ENCODE results near the gene CDH23. TPM values are rescaled to one million over a fixed set of nuclear protein-coding genes. Genes with fewer than 3 reads are reported as not detected.

The CDH23 gene
- total and polyA plus RNA-seq, 2 of the 8 experiments (the other 6 are each of a cell fraction or from before 2014, with no cell fraction given) = 1.9 to 4.9 TPM

- TF ChIP-seq NANOG (IDR thresholded peaks at IDR 0.05; ENCODE audit: insufficient read depth, low read depth, low read length, poor library complexity, severe bottlenecking) = no peak
- no peak for TF ChIP-seq CBX8 (IDR thresholded peaks at IDR 0.05; ENCODE audit: borderline replicate concordance, low read depth, low read length)
- no peak for TF ChIP-seq SP1 (IDR thresholded peaks at IDR 0.05; ENCODE audit: low read depth, low read length)
- no peak for TF ChIP-seq POLR2A (IDR thresholded peaks at IDR 0.05; ENCODE audit: control extremely low read depth in 1 of 2, low read depth in 2 of 2, low read length in 2 of 2)
- TF ChIP-seq KDM5A (IDR thresholded peaks at IDR 0.05; ENCODE audit: low read length) = no peak
- TF ChIP-seq YY1 (IDR thresholded peaks at IDR 0.05; ENCODE audit: low read depth, low read length) = no peak
- no peak for TF ChIP-seq GABPA (IDR thresholded peaks at IDR 0.05; ENCODE audit: borderline replicate concordance, insufficient read depth, low read length)
Observed at GRCh38 chr10:71388171-71388570, 8.5 kb upstream of the CDH23 start (continued).
